HG03064 (cell line): ENCODE results near the gene USH2A.

Source experiments
- ATAC-seq: cut with Tn5 transposase; IDR thresholded peaks from one replicate; pipeline ENCODE4 v1.9.1; 2021; ENCODE audit warnings: low read depth; ENCODE audit not compliant: unreplicated experiment

Gene USH2A

DNA sequence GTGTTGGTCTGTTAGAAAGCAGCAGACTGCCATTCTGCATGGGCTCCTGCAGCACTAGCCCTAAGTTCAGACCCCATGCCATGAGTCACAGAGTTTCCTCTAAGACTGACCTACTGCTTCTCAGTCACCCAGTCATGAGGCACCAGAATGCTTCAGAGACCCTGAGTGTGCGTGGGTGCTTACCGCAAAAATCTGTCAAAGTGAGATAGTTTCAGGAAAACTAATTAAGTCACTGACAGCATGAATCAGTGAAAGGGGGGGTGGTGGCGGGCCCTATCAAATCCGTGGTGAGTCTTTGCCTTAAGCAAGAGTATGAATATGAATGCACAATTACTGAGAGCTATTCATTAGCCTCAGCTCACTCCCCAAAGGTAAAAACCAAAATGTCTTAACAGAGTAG, 758.0 kb downstream of the USH2A start:
- no peak for ATAC-seq

DNA sequence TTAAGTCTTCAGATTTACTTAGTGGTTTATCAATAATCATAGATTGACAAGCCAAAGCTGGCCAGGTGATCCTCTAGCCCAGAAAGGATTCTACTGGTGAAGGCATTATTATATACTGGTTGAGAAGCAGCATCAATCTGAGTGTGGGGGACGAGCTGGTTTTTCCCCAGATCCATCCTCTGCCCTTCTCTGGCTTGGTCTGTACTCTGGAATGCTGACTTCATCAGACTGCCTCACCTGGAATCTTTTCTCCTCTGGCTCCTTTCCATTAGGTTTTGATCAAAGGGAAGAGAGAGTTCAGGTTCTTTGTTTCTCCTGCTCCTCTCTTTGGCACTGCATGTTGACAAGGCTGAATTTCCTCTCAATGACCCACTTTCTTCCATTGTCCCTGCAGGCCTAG, 762.2 kb downstream of the USH2A start:
- no peak for ATAC-seq

DNA sequence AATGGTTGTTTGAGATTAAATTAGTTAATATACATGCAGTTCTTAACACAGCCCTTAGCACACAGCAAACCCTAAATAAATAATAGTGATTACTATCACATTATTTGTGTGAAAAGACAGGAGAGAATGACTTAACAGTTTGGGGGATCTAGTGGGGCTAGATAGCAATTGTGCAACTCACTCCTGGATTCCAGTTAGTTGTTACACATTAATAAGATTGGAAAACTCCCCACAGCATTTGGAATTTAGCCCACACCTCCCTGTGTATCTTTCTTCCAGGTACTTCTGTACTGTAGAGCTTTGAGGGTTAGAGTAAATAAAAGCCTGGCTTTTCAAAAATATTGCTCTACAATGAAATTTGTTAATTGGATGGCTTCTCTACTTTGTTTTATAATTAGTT, 763.0 kb downstream of the USH2A start:
- no peak for ATAC-seq

DNA sequence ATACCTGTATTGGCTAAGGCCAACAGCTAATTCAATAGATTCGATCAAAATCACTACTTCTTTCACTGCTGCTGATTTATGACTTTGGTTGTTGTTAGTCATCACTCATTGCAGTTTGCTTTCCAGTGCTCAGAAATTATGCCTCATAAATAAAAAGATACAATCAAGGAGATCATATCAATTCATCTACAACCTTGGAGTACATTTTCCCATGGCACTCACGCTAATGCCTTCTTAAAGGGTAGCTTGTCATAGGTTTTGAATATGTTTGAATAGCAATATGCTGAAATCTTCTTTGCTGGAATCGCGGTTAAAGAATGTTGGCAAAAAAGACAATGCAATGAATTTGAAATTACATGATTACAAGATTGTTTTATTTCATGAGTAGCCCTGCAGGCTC, 766.2 kb downstream of the USH2A start:
- ATAC-seq, result no peak

DNA sequence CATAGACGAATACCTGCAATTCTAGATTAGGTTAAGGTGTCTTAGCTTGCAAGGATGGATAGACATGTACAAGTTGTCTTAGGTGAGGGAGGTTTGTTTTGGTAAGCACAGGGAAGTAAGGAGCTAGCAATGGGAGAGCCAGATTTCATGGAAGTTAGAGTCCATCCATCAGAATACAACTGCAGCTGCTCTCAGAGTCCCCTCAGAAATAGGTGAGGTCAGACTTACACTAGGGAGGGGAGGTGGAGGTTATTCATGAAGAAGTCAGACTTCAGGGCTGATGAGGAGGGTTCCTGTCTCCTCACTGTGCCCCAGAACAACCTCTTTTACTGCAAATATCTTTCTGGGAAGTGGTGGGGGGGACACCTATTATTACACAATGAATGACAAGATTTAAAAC, 770.9 kb downstream of the USH2A start:
- ATAC-seq, result no peak

DNA sequence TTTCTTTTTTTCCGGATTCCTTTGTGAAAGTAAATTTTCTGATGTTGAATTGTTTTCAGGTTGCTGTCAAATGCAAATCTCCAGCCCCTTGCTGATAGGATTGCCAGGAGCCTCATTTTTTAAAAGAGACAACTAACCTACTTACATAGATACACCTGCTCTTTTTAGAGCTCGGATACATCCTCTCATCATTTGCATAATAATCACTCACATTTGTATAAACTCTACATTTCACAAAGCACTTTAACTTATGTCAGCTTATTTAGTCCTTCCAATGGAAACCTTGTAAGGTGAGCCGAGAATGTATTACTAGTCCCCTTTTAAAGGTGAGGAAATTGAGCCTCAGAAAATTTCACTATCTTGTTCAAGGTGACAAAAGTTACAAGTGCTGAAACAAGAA, 771.4 kb downstream of the USH2A start:
- ATAC-seq, result no peak

DNA sequence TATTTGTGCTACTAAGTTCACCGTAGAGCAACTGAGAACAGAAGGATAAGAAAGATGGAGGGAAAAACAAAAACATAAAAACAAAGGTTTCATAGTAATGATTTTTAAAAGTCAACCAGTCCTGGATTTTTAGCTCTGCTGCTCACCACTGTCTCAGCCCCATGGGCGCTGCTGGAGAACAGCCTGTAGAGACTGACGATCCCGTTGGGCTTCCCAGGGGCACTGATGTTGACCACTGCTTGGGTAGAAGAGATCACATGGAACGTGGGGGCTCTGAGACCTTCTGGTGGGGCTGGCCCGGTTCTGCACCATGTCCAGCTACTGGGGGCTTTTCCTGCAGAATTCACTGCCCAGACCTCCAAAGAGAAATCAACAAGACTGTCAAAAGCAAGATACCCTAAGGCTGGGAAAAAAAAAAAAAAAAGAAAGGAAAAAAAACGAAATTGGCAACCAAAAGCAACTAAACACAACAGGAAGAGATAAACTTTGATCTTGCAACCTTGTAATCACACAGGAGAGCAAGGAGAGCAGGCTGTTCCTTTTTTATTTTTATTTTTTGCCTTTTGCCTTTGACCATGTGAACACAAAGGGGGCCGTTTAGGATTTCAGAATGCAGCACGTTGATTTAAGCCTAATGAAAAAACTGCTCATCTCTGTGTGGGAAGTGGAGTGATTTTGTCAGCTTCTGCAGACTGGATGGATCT, 772.6 kb downstream of the USH2A start:
- no peak for ATAC-seq

DNA sequence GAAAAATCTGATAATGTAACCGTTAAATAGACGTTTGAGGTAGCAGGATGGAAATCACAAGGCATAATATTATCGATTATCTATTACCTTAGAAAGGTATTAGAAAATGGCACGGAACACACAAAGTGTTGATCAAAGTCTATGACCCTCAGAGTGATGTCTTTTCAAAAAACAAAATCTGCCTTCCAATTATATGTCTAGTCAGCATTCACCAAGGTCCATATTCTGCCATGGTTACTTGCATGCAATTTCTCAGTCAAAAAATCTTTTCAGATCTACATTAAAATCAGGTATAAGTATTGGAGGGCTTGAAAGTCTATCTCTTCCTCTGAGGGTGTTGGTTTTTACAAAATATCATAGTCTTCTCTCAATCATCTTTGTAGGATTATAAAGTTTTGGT, 774.3 kb downstream of the USH2A start:
- ATAC-seq, result no peak

DNA sequence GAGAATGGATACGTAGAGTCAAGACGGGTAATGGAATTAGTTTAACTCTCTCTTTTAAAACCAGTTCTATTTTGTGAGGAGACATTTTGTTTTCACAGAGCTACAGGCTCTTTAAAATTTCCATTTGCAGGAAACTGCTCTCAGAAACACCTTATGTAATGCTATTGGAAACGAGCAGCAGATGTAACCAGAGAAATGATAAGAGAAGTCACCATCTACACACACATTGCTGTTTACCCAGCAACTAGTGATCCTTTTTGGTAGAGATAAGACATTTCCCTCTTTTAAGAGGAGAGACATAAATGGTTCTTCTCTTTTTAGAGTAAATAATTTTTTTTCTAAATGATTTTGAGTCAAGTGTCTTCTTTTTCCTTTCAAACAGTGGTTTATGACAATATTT, 775.5 kb downstream of the USH2A start:
- ATAC-seq, result no peak

DNA sequence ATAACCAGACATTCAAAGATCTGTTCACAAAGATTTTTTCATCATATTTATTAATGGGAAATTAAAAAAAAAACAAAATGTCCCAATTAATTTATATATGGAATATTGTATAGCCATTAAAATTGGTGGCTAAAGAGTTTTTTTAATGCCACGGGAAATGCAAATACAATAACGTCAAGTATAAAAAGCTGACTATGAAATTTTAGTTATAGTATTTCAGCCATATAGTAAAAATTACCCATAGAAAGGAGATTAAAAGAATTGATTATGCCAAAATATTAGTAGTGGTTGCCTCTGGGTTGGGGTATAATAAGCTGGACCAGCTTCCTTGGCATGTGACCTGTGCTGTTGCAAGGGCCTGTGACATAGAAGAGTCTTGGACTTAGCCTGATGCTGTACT, 777.4 kb downstream of the USH2A start:
- no peak for ATAC-seq

DNA sequence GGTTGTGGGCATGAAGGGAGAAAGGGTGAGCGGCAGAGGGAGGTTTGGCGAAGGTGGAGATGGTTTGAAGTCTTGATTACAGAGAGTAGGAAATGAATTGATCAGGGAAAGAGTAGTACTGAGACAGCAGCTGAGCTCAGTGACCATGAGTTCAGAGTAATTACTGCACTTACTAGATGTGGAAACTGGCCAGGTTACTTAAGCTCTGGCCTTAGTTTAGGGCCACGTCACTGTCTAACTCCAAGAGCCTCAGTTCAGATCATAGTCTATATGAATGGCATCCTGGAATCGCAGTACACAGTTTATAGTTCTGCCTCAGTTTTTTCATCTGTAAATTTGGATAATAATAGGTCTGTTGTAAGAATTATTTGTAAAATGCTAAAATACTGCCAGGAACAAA, 778.1 kb downstream of the USH2A start:
- ATAC-seq, result no peak

DNA sequence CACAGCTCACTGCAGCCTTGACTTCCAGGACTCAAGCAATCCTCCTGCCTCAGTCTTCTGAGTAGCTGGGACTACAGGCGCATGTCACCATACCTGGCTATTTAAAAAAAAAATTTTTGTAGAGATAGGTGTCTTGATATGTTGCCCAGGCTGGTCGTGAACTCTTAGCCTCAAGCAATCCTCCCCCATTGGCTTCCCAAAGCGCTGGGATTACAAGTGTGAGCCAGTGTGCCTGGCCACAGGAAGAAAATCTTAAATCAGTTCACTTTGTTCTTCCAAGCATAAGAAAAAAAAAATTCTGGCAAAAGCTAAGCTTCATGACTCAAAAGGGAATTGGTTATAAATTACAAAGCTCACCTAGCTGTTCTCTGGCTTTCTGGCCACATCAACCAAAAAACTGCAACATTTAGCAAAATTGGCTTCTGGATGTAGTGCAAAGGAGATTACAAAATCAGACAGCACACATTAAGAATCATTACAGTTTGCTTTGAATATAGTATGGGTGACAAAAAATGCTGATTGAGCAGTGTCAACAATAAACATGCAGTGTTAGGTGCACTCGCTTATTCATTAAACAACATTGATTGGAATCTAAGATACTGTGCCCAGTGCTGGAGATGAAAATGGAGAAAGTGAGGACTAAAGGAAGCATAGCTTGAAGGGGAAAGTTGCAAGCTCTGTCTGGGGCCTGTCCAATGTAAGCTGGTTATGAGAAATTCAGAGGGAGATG, 779.5 kb downstream of the USH2A start:
- no peak for ATAC-seq

DNA sequence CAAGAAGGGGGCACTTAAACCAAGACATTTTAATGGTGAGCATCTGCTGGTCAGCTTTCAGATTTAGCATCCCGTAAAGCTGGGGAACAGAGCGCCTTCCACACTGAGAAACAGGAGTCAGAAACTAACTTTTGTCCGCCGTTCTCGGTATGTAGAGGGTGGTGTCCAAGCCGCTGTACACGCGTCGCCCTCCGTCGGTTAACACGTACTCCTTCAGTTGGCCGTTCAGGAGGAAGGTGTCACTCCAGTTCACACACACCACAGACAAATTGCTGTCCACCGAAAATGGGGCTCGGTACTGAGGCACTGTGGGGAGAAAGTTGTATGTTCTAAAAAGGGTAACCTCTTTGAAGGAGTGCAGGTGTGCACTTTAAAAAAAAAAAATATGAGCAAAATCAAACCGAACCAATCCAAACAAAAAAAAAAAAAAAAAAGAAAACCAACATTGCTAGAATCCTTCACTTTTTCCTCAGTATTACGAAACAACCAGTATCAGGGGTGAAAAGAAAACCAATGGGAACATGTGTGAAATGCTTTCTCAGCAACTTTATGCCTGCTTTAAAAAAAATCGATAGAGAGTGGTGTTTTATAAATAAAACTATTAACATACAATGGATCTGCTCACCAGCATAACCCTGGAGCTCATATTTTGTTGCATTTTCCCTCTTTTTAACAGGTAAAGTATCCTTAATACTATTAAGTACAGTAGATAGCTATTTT, 782.7 kb downstream of the USH2A start:
- ATAC-seq, result no peak

DNA sequence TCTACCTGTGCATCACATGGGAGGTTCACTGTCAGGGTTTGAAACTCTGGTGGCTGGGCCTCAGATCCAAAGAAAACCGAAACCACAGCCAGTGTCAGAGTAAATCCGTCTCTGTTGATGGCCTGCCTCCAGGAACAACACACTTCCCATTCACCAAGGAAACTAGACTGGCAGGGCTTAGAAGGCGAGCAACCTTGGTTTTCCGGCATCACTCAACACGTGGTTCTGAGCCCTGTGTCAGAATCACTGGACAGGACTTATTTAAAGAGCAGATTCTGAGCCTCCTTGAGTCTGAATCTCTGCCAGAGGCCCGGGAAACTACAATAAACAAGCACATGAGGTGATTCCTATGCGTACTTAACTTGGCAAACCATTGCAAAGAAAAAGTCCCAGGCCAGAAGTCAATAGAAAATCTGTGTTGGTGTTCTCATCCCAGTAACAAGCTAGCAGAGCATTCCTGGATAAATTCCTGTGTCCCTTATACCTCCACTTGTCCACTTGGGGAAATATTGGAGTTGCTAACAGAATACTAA, 786.1 kb downstream of the USH2A start:
- ATAC-seq, result no peak

DNA sequence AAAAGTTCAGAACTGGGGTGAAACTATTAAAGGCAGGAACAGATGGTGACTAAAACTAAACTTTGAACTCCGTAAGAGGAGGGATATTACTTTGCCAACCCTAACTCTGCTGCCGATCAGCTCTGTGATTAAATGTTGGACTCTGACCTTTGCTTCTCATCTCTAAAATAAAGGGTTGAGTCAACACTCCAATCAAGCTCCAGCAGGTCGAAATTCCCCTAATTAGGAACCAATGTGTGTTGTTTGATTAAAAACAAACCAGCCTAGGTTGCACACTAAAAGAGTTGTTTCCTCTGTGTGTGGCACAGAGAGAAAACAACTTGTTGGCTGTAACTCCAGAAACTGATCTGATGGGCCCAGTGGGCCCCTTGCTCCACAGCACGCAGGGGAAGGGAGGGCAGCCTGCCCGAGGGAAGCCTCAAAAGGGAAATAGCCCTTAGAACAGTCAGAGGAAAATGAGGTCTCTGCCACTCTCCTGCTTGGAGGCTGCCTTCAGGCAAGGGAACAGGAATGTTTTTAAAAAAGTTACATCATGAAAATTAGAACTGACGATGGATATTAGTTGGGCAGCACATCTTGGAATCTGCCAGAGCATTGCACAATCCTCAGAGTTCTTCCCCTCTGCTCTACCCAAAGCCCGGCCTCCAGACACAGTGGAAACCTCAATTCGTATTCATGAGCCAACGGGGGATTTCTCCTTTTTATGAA, 786.8 kb downstream of the USH2A start:
- ATAC-seq, result no peak

DNA sequence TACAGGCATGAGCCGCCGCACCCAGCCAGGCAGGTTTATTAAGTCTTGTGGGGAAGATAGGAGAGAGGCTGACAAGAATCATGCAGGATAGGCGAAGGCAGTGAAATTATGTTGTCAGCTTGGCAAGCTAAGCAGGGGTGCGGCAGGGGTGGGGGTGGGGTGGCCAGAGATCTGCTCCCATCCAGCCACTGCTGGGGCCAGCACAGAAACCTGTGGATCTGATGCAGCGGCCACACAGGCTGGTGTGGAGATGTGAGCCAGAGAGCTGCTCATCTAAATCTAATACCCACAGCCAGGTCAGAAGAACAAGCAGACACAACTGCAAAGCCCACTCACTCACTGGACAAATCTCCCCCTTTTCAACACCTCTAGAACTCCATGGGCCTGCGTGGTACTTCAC, 787.4 kb downstream of the USH2A start:
- ATAC-seq, result no peak

DNA sequence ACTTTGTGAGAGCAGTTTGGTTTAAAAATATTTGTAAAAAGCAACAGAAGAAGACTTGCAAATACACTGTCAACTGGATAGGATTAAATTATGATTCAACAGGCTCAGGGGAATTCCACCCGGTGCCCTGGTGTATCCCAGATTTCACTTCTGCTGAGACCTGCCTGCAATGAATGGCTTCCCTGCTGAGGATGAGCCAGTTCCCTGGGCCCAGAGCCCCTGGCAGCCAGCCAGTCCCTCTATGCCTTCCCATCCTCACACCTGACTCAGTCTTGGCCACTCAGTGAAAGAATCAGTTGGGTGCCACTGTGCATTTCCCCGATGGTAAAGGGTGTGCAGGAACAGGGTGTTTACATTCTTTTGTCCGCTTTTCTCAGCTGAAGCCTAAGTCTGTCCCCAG, 791.8 kb downstream of the USH2A start:
- ATAC-seq, result no peak

DNA sequence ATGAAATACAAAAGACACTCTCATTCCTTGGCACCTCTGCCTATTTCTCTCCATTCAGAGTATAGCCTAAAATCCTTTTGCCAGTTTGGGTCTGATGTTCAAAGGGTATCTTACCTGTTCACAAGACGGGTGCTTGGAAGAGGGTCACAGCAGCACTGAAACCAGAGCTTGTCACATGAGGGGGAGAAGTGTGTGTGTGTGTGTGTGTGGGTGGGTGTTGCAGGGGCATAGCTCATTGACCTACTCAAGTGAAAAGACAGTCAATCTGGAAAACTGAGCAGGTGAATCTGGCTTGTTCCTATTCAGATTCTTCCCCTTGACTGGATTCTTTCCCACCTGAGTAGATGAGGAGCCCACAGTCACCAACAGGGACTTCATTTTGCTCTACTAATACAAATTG, 792.2 kb downstream of the USH2A start:
- ATAC-seq, result no peak

DNA sequence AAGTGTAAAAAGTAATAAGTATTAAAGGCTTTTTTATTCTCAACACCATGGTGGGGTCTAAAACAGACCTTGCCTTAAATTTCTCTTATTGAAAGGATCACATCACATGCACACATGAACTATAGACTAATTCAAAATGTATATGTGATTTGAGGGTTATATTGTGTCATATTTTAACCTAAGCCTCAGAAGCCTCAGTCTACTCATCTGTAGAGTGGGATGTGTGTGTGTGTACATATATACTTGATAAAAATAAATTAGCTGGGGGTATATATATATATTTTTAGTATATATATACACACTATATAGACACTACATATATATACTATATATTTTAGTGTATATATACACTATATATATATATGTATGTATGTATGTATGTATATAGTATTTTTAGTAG, 797.3 kb downstream of the USH2A start:
- ATAC-seq, result no peak

DNA sequence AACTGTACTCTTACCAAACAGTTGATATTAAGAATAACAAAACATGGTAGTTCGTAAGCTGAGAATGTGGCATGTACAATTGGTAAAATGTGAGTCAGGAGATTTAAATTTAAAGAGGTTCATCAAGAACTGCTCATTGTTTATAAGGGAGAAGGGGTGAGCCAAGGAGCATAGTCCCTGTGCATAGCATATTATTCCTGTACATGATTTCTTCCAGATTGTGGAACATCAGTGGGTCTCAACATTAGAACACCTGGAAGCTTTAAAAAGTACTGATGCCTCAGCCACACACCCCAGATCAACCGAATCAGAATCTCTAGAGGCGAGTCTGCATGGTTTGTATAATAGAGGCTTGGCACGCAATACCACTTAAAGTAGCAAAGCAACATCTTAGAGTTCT, 800.1 kb downstream of the USH2A start:
- ATAC-seq, result no peak

DNA sequence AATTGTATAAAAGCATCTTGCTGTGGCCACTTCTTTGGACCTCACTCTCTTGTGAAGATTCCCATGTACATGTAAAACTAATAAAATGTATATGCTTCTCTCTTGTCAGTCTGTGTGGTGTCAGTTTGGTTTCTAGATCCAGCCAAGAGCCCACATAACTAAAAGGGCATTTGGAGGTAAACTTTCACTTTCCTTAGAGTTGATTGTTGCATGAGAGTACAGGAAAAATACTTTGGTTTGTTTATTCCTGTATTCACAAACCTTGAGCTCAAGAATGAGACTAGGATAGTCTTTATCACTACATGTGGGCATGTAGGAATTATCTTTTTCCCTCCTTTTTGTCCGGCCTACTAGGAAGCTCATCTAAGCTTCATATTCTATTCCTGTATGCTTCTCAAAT, 805.3 kb downstream of the USH2A start:
- ATAC-seq, result no peak
